ENCODE measurements around the gene SEMA5B.

The SEMA5B gene

GRCh38 chr3:122941228-122942206 lies 86.0 kb downstream of the SEMA5B start:
- DNase-seq (ENCODE audit: extremely low spot score), result no peak
- ChIA-PET CTCF (interaction anchor here (0.7 to 3.9 kb wide), 6 partner anchors 15 to 238 kb away, joined by 3 to 29 read pairs (median 4); partner anchors contain the start of gene SEMA5B), POLR2A (interaction anchor here (0.7 kb wide), 1 partner anchor 87 kb away, joined by 4 read pairs; no protein-coding TSS in a partner anchor)
- TF ChIP-seq HDGF (IDR thresholded peaks at IDR 0.05; ENCODE audit: borderline replicate concordance) (no peak), FOXM1 (IDR thresholded peaks at IDR 0.05; ENCODE audit: borderline replicate concordance) (no peak), SUZ12 (IDR thresholded peaks at IDR 0.05) (no peak), PKNOX1 (IDR thresholded peaks at IDR 0.05) (no peak), SP1 (IDR thresholded peaks at IDR 0.05) (no peak), FOXK2 (IDR thresholded peaks at IDR 0.05) (no peak), ELF4 (IDR thresholded peaks at IDR 0.05) (no peak), CTBP1 (IDR thresholded peaks at IDR 0.05; ENCODE audit: borderline replicate concordance) (no peak), LEF1 (IDR thresholded peaks at IDR 0.05; ENCODE audit: borderline replicate concordance) (no peak), ARNT (IDR thresholded peaks at IDR 0.05) (no peak), BHLHE40 (IDR thresholded peaks at IDR 0.05; ENCODE audit: borderline replicate concordance) (no peak), L3MBTL2 (conservative IDR thresholded peaks at IDR 0.05) (no peak), FOXA1 (IDR thresholded peaks at IDR 0.05) (no peak), TARDBP (IDR thresholded peaks at IDR 0.05) (no peak), NFRKB (IDR thresholded peaks at IDR 0.05) (no peak), ZNF384 (IDR thresholded peaks at IDR 0.05) (no peak)

GRCh38 chr3:122940628-122941086 lies 86.9 kb downstream of the SEMA5B start:
- ChIA-PET CTCF (interaction anchor here (1.1 to 3.9 kb wide), 2 partner anchors 15 to 89 kb away, joined by 4 to 29 read pairs; partner anchors contain the start of gene SEMA5B), POLR2A (interaction anchor here (0.7 kb wide), 1 partner anchor 88 kb away, joined by 4 read pairs; no protein-coding TSS in a partner anchor)
- TF ChIP-seq NFRKB (IDR thresholded peaks at IDR 0.05) (no peak), FOXK2 (IDR thresholded peaks at IDR 0.05) (no peak), LEF1 (IDR thresholded peaks at IDR 0.05; ENCODE audit: borderline replicate concordance) (no peak), ELF4 (IDR thresholded peaks at IDR 0.05) (no peak), BHLHE40 (IDR thresholded peaks at IDR 0.05; ENCODE audit: borderline replicate concordance) (no peak), CTBP1 (IDR thresholded peaks at IDR 0.05; ENCODE audit: borderline replicate concordance) (no peak), FOXM1 (IDR thresholded peaks at IDR 0.05; ENCODE audit: borderline replicate concordance) (no peak), SUZ12 (IDR thresholded peaks at IDR 0.05) (no peak), SP1 (IDR thresholded peaks at IDR 0.05) (no peak), ARNT (IDR thresholded peaks at IDR 0.05) (no peak), FOXA1 (IDR thresholded peaks at IDR 0.05) (no peak), TARDBP (IDR thresholded peaks at IDR 0.05) (no peak), ZNF384 (IDR thresholded peaks at IDR 0.05) (no peak), PKNOX1 (IDR thresholded peaks at IDR 0.05) (no peak), HDGF (IDR thresholded peaks at IDR 0.05; ENCODE audit: borderline replicate concordance) (no peak), L3MBTL2 (conservative IDR thresholded peaks at IDR 0.05) (no peak)
- DNase-seq (ENCODE audit: extremely low spot score), result no peak

- no peak for DNase-seq (ENCODE audit: extremely low spot score)
- TF ChIP-seq NFRKB (IDR thresholded peaks at IDR 0.05) (no peak), BHLHE40 (IDR thresholded peaks at IDR 0.05; ENCODE audit: borderline replicate concordance) (no peak), PKNOX1 (IDR thresholded peaks at IDR 0.05) (no peak), CTBP1 (IDR thresholded peaks at IDR 0.05; ENCODE audit: borderline replicate concordance) (no peak), FOXA1 (IDR thresholded peaks at IDR 0.05) (no peak), TARDBP (IDR thresholded peaks at IDR 0.05) (no peak), ELF4 (IDR thresholded peaks at IDR 0.05) (no peak)
- ChIA-PET POLR2A (no interaction called here), CTCF (interaction anchor here (0.6 kb wide), 1 partner anchor 18 kb away, joined by 3 read pairs; no protein-coding TSS in a partner anchor)
Observed at GRCh38 chr3:122938783-122939425, 88.7 kb downstream of the SEMA5B start.

- CTCF ChIA-PET, result no interaction called here
- TF ChIP-seq CTBP1 (IDR thresholded peaks at IDR 0.05; ENCODE audit: borderline replicate concordance) (no peak), FOXA1 (IDR thresholded peaks at IDR 0.05) (no peak), L3MBTL2 (conservative IDR thresholded peaks at IDR 0.05) (no peak), ARNT (IDR thresholded peaks at IDR 0.05) (no peak), BHLHE40 (IDR thresholded peaks at IDR 0.05; ENCODE audit: borderline replicate concordance) (no peak), FOXM1 (IDR thresholded peaks at IDR 0.05; ENCODE audit: borderline replicate concordance) (no peak), TARDBP (IDR thresholded peaks at IDR 0.05) (no peak), LEF1 (IDR thresholded peaks at IDR 0.05; ENCODE audit: borderline replicate concordance) (no peak), ZNF384 (IDR thresholded peaks at IDR 0.05) (no peak), HDGF (IDR thresholded peaks at IDR 0.05; ENCODE audit: borderline replicate concordance) (no peak), PKNOX1 (IDR thresholded peaks at IDR 0.05) (no peak)
- DNase-seq (ENCODE audit: extremely low spot score), result no peak
- POLR2A ChIA-PET, result no interaction called here
Observed at GRCh38 chr3:122937745-122938144, 89.8 kb downstream of the SEMA5B start.

Measured in HEK293T (cell line).